ENCODE measurements around the gene AGO3.

AGO3 gene

DNA sequence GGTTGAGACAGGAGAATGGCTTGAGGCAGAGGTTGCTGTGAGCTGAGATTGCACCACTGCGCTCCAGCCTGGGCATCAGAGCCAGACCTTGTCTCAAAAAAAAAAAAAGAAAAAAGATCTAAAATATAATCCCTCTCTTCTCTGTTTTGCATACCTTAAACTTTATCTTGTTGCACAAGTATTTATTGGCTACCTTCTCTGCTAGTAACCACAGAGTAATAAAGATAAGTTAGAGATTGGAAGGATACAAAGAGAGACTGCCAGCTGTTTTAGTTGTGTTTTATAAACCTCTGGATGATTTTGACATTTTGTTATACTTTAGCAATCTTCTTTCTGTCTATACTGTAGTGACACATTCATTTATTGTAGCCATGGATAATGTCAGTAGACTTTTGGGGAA is 27.7 kb downstream of the AGO3 start:
- ATAC-seq, result no peak
- TF ChIP-seq ESRRG (CRISPR knock-in tag; IDR thresholded peaks at IDR 0.05) (no peak), ZFP30 (CRISPR knock-in tag; IDR thresholded peaks at IDR 0.05) (no peak), OSR1 (CRISPR knock-in tag; IDR thresholded peaks at IDR 0.05) (no peak)

DNA sequence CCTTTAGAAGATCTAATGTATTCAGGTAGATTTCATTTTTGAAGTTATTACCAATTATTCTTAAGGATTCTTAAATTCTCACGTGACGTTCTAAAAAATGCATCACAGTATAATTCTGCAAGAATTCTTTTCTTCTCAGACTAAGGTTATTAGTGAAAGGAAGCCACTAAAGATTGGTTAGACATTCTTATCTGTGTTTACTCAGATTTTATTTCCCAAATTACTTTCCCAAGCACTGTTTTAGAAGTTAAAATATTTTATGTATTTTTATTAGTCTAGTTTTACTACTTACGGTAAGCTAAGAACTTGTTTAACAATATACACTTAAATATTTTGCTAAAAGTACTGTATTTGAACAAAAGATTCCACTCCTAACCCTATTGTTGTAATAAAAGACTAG is 28.4 kb downstream of the AGO3 start:
- no peak for ATAC-seq
- TF ChIP-seq TCF4 (CRISPR knock-in tag; IDR thresholded peaks at IDR 0.05; ENCODE audit: borderline replicate concordance) (no peak), OSR1 (CRISPR knock-in tag; IDR thresholded peaks at IDR 0.05) (no peak), ZFP3 (CRISPR knock-in tag; IDR thresholded peaks at IDR 0.05) (no peak), TOX (CRISPR knock-in tag; IDR thresholded peaks at IDR 0.05; ENCODE audit: borderline replicate concordance) (no peak), PPARA (CRISPR knock-in tag; IDR thresholded peaks at IDR 0.05; ENCODE audit: borderline replicate concordance) (no peak), ZNF70 (CRISPR knock-in tag; IDR thresholded peaks at IDR 0.05) (no peak), ARNTL (CRISPR knock-in tag; IDR thresholded peaks at IDR 0.05; ENCODE audit: borderline replicate concordance, low read depth) (no peak), RARB (CRISPR knock-in tag; IDR thresholded peaks at IDR 0.05) (no peak), ZNF8 (CRISPR knock-in tag; IDR thresholded peaks at IDR 0.05) (no peak)
- TF ChIP-seq, protein P1, sequence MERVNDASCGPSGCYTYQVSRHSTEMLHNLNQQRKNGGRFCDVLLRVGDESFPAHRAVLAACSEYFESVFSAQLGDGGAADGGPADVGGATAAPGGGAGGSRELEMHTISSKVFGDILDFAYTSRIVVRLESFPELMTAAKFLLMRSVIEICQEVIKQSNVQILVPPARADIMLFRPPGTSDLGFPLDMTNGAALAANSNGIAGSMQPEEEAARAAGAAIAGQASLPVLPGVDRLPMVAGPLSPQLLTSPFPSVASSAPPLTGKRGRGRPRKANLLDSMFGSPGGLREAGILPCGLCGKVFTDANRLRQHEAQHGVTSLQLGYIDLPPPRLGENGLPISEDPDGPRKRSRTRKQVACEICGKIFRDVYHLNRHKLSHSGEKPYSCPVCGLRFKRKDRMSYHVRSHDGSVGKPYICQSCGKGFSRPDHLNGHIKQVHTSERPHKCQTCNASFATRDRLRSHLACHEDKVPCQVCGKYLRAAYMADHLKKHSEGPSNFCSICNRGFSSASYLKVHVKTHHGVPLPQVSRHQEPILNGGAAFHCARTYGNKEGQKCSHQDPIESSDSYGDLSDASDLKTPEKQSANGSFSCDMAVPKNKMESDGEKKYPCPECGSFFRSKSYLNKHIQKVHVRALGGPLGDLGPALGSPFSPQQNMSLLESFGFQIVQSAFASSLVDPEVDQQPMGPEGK (CRISPR knock-in tag; IDR thresholded peaks at IDR 0.05; ENCODE audit: borderline replicate concordance), result no peak

DNA sequence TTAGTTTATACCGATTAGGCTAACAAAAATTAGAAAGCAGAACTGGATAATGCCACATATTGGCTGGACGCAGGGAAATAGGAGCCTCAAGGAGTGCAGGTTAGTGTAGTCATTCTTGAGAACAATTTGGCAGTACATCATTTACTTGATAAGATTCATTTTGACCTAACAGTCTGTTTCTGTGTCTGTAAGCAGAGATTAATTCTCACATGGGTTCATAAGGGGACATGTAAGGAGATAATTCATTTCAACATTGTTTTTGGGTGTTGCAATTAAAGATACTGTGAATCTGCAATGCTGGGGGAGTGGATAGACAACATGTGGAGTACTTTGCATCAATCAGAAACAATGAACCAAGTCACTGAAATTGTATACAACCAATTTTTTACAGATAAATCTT is 32.0 kb downstream of the AGO3 start:
- TF ChIP-seq SNAI2 (CRISPR knock-in tag; IDR thresholded peaks at IDR 0.05) (no peak), ZNF8 (CRISPR knock-in tag; IDR thresholded peaks at IDR 0.05) (no peak), ESRRG (CRISPR knock-in tag; IDR thresholded peaks at IDR 0.05) (no peak), BACH2 (CRISPR knock-in tag; IDR thresholded peaks at IDR 0.05; ENCODE audit: borderline replicate concordance) (no peak), TOX (CRISPR knock-in tag; IDR thresholded peaks at IDR 0.05; ENCODE audit: borderline replicate concordance) (no peak), OSR1 (CRISPR knock-in tag; IDR thresholded peaks at IDR 0.05) (no peak), GLIS3 (CRISPR knock-in tag; IDR thresholded peaks at IDR 0.05) (no peak), ZNF565 (CRISPR knock-in tag; conservative IDR thresholded peaks at IDR 0.05; ENCODE audit: low read depth) (no peak), ZFP30 (CRISPR knock-in tag; IDR thresholded peaks at IDR 0.05) (no peak), ZNF70 (CRISPR knock-in tag; IDR thresholded peaks at IDR 0.05) (no peak), ZC3H10 (CRISPR knock-in tag; IDR thresholded peaks at IDR 0.05) (no peak), RARB (CRISPR knock-in tag; IDR thresholded peaks at IDR 0.05) (no peak), ARNTL (CRISPR knock-in tag; IDR thresholded peaks at IDR 0.05; ENCODE audit: borderline replicate concordance, low read depth) (no peak)
- TF ChIP-seq, protein P2, sequence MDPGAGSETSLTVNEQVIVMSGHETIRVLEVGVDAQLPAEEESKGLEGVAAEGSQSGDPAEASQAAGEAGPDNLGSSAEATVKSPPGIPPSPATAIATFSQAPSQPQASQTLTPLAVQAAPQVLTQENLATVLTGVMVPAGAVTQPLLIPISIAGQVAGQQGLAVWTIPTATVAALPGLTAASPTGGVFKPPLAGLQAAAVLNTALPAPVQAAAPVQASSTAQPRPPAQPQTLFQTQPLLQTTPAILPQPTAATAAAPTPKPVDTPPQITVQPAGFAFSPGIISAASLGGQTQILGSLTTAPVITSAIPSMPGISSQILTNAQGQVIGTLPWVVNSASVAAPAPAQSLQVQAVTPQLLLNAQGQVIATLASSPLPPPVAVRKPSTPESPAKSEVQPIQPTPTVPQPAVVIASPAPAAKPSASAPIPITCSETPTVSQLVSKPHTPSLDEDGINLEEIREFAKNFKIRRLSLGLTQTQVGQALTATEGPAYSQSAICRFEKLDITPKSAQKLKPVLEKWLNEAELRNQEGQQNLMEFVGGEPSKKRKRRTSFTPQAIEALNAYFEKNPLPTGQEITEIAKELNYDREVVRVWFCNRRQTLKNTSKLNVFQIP (CRISPR knock-in tag; IDR thresholded peaks at IDR 0.05; ENCODE audit: borderline replicate concordance, low read depth), result no peak
- TF ChIP-seq, protein P1 (CRISPR knock-in tag; IDR thresholded peaks at IDR 0.05; ENCODE audit: borderline replicate concordance), result no peak
- TF ChIP-seq, protein P3, sequence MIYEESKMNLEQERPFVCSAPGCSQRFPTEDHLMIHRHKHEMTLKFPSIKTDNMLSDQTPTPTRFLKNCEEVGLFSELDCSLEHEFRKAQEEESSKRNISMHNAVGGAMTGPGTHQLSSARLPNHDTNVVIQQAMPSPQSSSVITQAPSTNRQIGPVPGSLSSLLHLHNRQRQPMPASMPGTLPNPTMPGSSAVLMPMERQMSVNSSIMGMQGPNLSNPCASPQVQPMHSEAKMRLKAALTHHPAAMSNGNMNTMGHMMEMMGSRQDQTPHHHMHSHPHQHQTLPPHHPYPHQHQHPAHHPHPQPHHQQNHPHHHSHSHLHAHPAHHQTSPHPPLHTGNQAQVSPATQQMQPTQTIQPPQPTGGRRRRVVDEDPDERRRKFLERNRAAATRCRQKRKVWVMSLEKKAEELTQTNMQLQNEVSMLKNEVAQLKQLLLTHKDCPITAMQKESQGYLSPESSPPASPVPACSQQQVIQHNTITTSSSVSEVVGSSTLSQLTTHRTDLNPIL (CRISPR knock-in tag; IDR thresholded peaks at IDR 0.05; ENCODE audit: low read depth), result no peak
- TF ChIP-seq, protein P4, sequence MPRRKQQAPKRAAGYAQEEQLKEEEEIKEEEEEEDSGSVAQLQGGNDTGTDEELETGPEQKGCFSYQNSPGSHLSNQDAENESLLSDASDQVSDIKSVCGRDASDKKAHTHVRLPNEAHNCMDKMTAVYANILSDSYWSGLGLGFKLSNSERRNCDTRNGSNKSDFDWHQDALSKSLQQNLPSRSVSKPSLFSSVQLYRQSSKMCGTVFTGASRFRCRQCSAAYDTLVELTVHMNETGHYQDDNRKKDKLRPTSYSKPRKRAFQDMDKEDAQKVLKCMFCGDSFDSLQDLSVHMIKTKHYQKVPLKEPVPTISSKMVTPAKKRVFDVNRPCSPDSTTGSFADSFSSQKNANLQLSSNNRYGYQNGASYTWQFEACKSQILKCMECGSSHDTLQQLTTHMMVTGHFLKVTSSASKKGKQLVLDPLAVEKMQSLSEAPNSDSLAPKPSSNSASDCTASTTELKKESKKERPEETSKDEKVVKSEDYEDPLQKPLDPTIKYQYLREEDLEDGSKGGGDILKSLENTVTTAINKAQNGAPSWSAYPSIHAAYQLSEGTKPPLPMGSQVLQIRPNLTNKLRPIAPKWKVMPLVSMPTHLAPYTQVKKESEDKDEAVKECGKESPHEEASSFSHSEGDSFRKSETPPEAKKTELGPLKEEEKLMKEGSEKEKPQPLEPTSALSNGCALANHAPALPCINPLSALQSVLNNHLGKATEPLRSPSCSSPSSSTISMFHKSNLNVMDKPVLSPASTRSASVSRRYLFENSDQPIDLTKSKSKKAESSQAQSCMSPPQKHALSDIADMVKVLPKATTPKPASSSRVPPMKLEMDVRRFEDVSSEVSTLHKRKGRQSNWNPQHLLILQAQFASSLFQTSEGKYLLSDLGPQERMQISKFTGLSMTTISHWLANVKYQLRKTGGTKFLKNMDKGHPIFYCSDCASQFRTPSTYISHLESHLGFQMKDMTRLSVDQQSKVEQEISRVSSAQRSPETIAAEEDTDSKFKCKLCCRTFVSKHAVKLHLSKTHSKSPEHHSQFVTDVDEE (CRISPR knock-in tag; IDR thresholded peaks at IDR 0.05), result no peak
- ATAC-seq, result no peak

Data from SK-N-SH treated with all-trans-retinoic acid at 6 μM for 48 hours (cell line).